GM12878 (cell line): Measurements from ENCODE around the gene VPS18. TPM values are rescaled to one million over a fixed set of nuclear protein-coding genes. Genes with fewer than 3 reads are reported as not detected.

Experiments used
- ATAC-seq: fragments of 200-7000 bp; cut with Tn5 transposase; 3 replicates; pipeline ENCODE4 v1.9.1; 2020; ENCODE audit warnings: mild to moderate bottlenecking, moderate library complexity
- BruUV-seq: library from RNA; stranded (reverse); fragments of 400-500 nt; replicated peaks from 2 replicates; lab custom pipeline; 2021; lab: Mats Ljungman, UMichigan
- CTCF ChIA-PET: fragments of 300-600 bp; sonication (Branson Sonifier 250); formaldehyde crosslinking; extraction: SDS; loops from one replicate; lab custom pipeline; 2021; ENCODE audit warnings: inconsistent platforms; lab: Yijun Ruan, JAX
- POLR2A ChIA-PET: fragments of 350-600 bp; formaldehyde crosslinking; extraction: SDS; loops from one replicate; lab custom pipeline; 2021; ENCODE audit warnings: inconsistent platforms; lab: Charles Lee
- RAD21 ChIA-PET: fragments of 300-600 bp; sonication (Branson Sonifier 250); formaldehyde crosslinking; loops from one replicate; lab custom pipeline; 2023; ENCODE audit warnings: antibody characterized with exemption; ENCODE audit not compliant: unreplicated experiment; lab: Charles Lee
- SMC1A ChIA-PET: fragments of 300-600 bp; sonication (Branson Sonifier 250); formaldehyde crosslinking; loops from one replicate; lab custom pipeline; 2023; ENCODE audit not compliant: unreplicated experiment, uncharacterized antibody; lab: Charles Lee
- DNase-seq: peaks from one replicate; pipeline ENCODE4 v3.0.0-alpha.2; 2011; ENCODE audit warnings: low read depth, low spot score
- FAIRE-seq: peaks from 3 replicates; lab custom pipeline; 2011; peaks lifted over from hg19 to GRCh38; lab: Jason Lieb, UNC
- H2AFZ ChIP-seq: 2 replicates; pipeline ENCODE4 v1.6.0; 2011; ENCODE audit warnings: low read depth, low read length, control low read depth; ENCODE audit not compliant: control insufficient read depth
- H3K27ac ChIP-seq: 2 replicates; pipeline ENCODE4 v1.5.1; 2011; ENCODE audit warnings: control low read depth; ENCODE audit not compliant: control insufficient read depth, insufficient read depth
- H3K27me3 ChIP-seq, 2 experiments: replicated peaks in 1 of 2; 2 replicates each; pipeline versions ENCODE4 v1.6.0 to v1.6.1; 2011; ENCODE audit warnings: low read length in 1 of 2; ENCODE audit not compliant: control insufficient read depth in 2 of 2, insufficient read depth in 2 of 2
- H3K36me3 ChIP-seq, 2 experiments: 2 replicates each; pipeline ENCODE4 v1.5.1; 2011; ENCODE audit warnings: low read length in 1 of 2; ENCODE audit not compliant: control insufficient read depth in 2 of 2, insufficient read depth in 2 of 2
- H3K4me1 ChIP-seq: 2 replicates; pipeline ENCODE4 v1.6.1; 2011; ENCODE audit warnings: mild to moderate bottlenecking, low read length, moderate library complexity, mixed read lengths; ENCODE audit not compliant: control insufficient read depth, insufficient read depth
- H3K4me2 ChIP-seq: 2 replicates; pipeline ENCODE4 v1.6.0; 2011; ENCODE audit warnings: control low read depth; ENCODE audit not compliant: control insufficient read depth, insufficient read depth
- H3K4me3 ChIP-seq: fragments of 200-600 bp; sonication (generic); 2 replicates; pipeline ENCODE4 v1.5.1; 2016
- H3K79me2 ChIP-seq: 2 replicates; pipeline ENCODE4 v1.6.0; 2011; ENCODE audit warnings: low read length; ENCODE audit not compliant: control insufficient read depth, insufficient read depth
- H3K9ac ChIP-seq: 2 replicates; pipeline ENCODE4 v1.8.0; 2011; ENCODE audit warnings: low read length, control low read depth, mixed read lengths; ENCODE audit not compliant: control insufficient read depth, insufficient read depth
- H3K9me3 ChIP-seq: replicated peaks from 3 replicates; pipeline ENCODE4 v1.5.1; 2011; ENCODE audit warnings: mild to moderate bottlenecking, low read length; ENCODE audit not compliant: control insufficient read depth, insufficient read depth
- H4K20me1 ChIP-seq: 2 replicates; pipeline ENCODE4 v1.6.0; 2011; ENCODE audit not compliant: control insufficient read depth, insufficient read depth
- CHD2 ChIP-seq: IDR thresholded peaks from 2 replicates; pipeline ENCODE4 v1.6.1; 2011; ENCODE audit warnings: low read depth, low read length, improper control_type of control experiment, borderline replicate concordance
- FOXM1 ChIP-seq: IDR thresholded peaks from 2 replicates; pipeline ENCODE4 v1.6.1; 2012; ENCODE audit warnings: low read depth, mild to moderate bottlenecking, inconsistent platforms, low read length, moderate library complexity
- NFYB ChIP-seq: IDR thresholded peaks from 2 replicates; pipeline ENCODE4 v1.6.1; 2011; ENCODE audit warnings: low read depth, mild to moderate bottlenecking, low read length, improper control_type of control experiment, moderate library complexity; ENCODE audit not compliant: insufficient read depth
- NR2C1 ChIP-seq: fragments of 450-650 bp; IDR thresholded peaks from 2 replicates; pipeline ENCODE4 v1.6.1; 2017; ENCODE audit warnings: antibody characterized with exemption, mild to moderate bottlenecking, moderate library complexity
- STAT3 ChIP-seq: IDR thresholded peaks from 2 replicates; pipeline ENCODE4 v1.6.1; 2011; ENCODE audit warnings: low read depth, low read length, improper control_type of control experiment
- SUPT20H ChIP-seq: IDR thresholded peaks from 2 replicates; pipeline ENCODE4 v1.6.1; 2011; ENCODE audit warnings: low read depth, mild to moderate bottlenecking, low read length, moderate library complexity, borderline replicate concordance; ENCODE audit not compliant: control insufficient read depth
- SUZ12 ChIP-seq: fragments of 200-600 bp; sonication (generic); IDR thresholded peaks from one replicate; pipeline ENCODE4 v1.6.1; 2018; ENCODE audit warnings: antibody characterized with exemption, mild to moderate bottlenecking; ENCODE audit not compliant: unreplicated experiment
- WGBS: methylation state at CpG from one replicate; pipeline ENCODE4 v1.1.6; 2016; ENCODE audit warnings: low lambda C conversion rate; ENCODE audit not compliant: insufficient replicate concordance, insufficient coverage; ENCODE audit errors: missing lambda C conversion rate; 5-methylcytosine and 5-hydroxymethylcytosine counted together
- in situ Hi-C: fragments of 300-500 bp; cut with MboI; formaldehyde crosslinking; loops from 9 replicates; pipeline ENCODE4 v1.14.3; 2018; ENCODE audit warnings: mixed read lengths
- intact Hi-C: fragments of 100-400 bp; cut with micrococcal nuclease; formaldehyde crosslinking; loops from one replicate; pipeline ENCODE4 v1.14.2; 2022; ENCODE audit not compliant: unreplicated experiment
- polyA plus RNA-seq, 11 experiments: library from polyadenylated mRNA; depleted of rRNA in 4 of 11; unstranded in 6 of 11; stranded (reverse) in 5 of 11; fragments of >200 nt; fragmentation: Nextera tagmentation in 4 of 11; fragmentation: Illumina TruSeq in 1 of 11; extraction: Ambion mirVana in 4 of 11; extraction: Trizol in 1 of 11; gene quantifications; 1 replicate in 1 of 11; 2 replicates in 10 of 11; pipeline versions ENCODE4 v1.2.1 to v1.2.3, GENCODE V29; 2011 to 2016; ENCODE audit warnings: inconsistent platforms in 2 of 11, missing spikeins in 2 of 11, low read depth in 1 of 11
- total RNA-seq, 4 experiments: library from RNA; depleted of rRNA in 3 of 4; stranded (reverse); fragments of >200 nt in 3 of 4; fragmentation: Illumina TruSeq in 1 of 4; extraction: Trizol in 1 of 4; gene quantifications; 2 replicates each; pipeline versions ENCODE4 v1.2.1 to v1.2.3, GENCODE V29; 2013 to 2021
- TF ChIP-seq, protein P1 (sequence below): fragments of 450-650 bp; formaldehyde crosslinking; IDR thresholded peaks from 2 replicates; pipeline ENCODE4 v1.5.0; 2022; ENCODE audit warnings: mild to moderate bottlenecking, missing genetic modification characterization
- TF ChIP-seq, protein P2 (sequence below): fragments of 450-650 bp; formaldehyde crosslinking; IDR thresholded peaks from 2 replicates; pipeline ENCODE4 v1.4.0; 2022; ENCODE audit warnings: mild to moderate bottlenecking, moderate library complexity
- TF ChIP-seq, protein P3 (sequence below): fragments of 150-350 bp; IDR thresholded peaks from 2 replicates; pipeline ENCODE4 v1.6.1; 2014; ENCODE audit warnings: mild to moderate bottlenecking, low read depth, low read length

Gene VPS18
- total and polyA plus RNA-seq, 10 of the 15 experiments (the other 5 are each of a cell fraction or from before 2014, with no cell fraction given), result 0.71 to 20.4 (median 10.6) TPM

DNA sequence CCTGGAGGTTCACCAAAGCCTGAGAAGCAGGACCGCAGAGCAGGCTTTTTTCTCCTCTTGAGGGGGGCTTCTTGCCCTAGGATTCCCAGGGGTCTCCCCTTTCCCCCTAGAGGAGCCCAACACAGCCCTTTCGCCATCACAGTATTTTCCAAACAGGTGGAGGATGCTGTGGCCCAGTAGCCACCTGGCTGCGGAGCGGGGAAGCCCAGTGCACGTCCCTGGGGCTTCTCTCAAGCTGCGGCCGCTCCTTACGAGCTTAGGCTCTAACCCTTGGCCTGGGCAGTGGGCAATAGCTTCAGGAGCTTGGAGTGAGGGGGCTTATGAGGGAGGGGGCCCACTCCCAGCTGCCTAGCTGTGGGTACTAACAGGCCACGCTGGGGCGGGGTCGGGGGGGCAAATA lies 23.3 kb downstream of the VPS18 start:
- SMC1A ChIA-PET, result no interaction called here
- intact Hi-C loops, result no loop called here

More for the DNA sequence above, 23.3 kb downstream of the VPS18 start:
- TF ChIP-seq SUPT20H (no peak), NR2C1 (no peak), SUZ12 (no peak), NFYB (no peak), STAT3 (no peak), FOXM1 (no peak), CHD2 (no peak)
- TF ChIP-seq, protein P1, sequence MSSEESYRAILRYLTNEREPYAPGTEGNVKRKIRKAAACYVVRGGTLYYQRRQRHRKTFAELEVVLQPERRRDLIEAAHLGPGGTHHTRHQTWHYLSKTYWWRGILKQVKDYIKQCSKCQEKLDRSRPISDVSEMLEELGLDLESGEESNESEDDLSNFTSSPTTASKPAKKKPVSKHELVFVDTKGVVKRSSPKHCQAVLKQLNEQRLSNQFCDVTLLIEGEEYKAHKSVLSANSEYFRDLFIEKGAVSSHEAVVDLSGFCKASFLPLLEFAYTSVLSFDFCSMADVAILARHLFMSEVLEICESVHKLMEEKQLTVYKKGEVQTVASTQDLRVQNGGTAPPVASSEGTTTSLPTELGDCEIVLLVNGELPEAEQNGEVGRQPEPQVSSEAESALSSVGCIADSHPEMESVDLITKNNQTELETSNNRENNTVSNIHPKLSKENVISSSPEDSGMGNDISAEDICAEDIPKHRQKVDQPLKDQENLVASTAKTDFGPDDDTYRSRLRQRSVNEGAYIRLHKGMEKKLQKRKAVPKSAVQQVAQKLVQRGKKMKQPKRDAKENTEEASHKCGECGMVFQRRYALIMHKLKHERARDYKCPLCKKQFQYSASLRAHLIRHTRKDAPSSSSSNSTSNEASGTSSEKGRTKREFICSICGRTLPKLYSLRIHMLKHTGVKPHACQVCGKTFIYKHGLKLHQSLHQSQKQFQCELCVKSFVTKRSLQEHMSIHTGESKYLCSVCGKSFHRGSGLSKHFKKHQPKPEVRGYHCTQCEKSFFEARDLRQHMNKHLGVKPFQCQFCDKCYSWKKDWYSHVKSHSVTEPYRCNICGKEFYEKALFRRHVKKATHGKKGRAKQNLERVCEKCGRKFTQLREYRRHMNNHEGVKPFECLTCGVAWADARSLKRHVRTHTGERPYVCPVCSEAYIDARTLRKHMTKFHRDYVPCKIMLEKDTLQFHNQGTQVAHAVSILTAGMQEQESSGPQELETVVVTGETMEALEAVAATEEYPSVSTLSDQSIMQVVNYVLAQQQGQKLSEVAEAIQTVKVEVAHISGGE (CRISPR knock-in tag), result no peak
- TF ChIP-seq, protein P2, sequence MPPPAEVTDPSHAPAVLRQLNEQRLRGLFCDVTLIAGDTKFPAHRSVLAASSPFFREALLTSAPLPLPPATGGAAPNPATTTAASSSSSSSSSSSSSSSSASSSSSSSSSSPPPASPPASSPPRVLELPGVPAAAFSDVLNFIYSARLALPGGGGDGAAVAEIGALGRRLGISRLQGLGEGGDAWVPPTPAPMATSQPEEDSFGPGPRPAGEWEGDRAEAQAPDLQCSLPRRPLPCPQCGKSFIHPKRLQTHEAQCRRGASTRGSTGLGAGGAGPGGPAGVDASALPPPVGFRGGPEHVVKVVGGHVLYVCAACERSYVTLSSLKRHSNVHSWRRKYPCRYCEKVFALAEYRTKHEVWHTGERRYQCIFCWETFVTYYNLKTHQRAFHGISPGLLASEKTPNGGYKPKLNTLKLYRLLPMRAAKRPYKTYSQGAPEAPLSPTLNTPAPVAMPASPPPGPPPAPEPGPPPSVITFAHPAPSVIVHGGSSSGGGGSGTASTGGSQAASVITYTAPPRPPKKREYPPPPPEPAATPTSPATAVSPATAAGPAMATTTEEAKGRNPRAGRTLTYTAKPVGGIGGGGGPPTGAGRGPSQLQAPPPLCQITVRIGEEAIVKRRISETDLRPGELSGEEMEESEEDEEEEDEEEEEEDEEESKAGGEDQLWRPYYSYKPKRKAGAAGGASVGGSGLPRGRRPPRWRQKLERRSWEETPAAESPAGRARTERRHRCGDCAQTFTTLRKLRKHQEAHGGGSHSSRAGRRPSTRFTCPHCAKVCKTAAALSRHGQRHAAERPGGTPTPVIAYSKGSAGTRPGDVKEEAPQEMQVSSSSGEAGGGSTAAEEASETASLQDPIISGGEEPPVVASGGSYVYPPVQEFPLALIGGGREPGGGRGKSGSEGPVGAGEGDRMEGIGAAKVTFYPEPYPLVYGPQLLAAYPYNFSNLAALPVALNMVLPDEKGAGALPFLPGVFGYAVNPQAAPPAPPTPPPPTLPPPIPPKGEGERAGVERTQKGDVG, result no peak
- TF ChIP-seq, protein P3, sequence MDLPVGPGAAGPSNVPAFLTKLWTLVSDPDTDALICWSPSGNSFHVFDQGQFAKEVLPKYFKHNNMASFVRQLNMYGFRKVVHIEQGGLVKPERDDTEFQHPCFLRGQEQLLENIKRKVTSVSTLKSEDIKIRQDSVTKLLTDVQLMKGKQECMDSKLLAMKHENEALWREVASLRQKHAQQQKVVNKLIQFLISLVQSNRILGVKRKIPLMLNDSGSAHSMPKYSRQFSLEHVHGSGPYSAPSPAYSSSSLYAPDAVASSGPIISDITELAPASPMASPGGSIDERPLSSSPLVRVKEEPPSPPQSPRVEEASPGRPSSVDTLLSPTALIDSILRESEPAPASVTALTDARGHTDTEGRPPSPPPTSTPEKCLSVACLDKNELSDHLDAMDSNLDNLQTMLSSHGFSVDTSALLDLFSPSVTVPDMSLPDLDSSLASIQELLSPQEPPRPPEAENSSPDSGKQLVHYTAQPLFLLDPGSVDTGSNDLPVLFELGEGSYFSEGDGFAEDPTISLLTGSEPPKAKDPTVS, result no peak
- ChIA-PET POLR2A (interaction anchor here (0.6 to 1.5 kb wide), 2 partner anchors 10 to 42 kb away, joined by 3 read pairs; no protein-coding TSS in a partner anchor), CTCF (interaction anchor here (0.8 to 6.1 kb wide), 5 partner anchors 11 to 28 kb away, joined by 3 to 30 read pairs (median 4); no protein-coding TSS in a partner anchor), RAD21 (interaction anchor here (0.6 kb wide), 1 partner anchor 10 kb away, joined by 3 read pairs; no protein-coding TSS in a partner anchor)
- no peak overlapping the region for H3K4me3 ChIP-seq
- in situ Hi-C loops, result no loop called here
- ATAC-seq (no peak), FAIRE-seq (no peak), DNase-seq (no peak)
- H3K27ac ChIP-seq, result no peak overlapping the region
- no peak overlapping the region for H2AFZ ChIP-seq
- H3K36me3 ChIP-seq, result no peaks in the 10 kb centered on the region
- H3K9me3 ChIP-seq, result no peaks in the 10 kb centered on the region
- H4K20me1 ChIP-seq, result no peaks in the 10 kb centered on the region
- no peaks in the 10 kb centered on the region; a peak in 1 of 4 replicates for H3K27me3 ChIP-seq
- no peak overlapping the region for H3K4me2 ChIP-seq
- WGBS, result 63% methylated on average over 9 of the region's 11 CpGs
- H3K9ac ChIP-seq, result no peak overlapping the region
- no peaks in the 10 kb centered on the region for H3K79me2 ChIP-seq
- no TSS peak for BruUV-seq
- H3K4me1 ChIP-seq, result peaks cover 2% of the 10 kb centered on the region
